AG04449 (cell line): ENCODE data around the gene PDE8A.

Experiments used
- CTCF ChIA-PET: fragments of 350-600 bp; formaldehyde crosslinking; extraction: SDS; loops from one replicate; lab custom pipeline; 2021; ENCODE audit warnings: antibody characterized with exemption; lab: Yijun Ruan, JAX
- POLR2A ChIA-PET: fragments of 400-600, 350-600 bp; formaldehyde crosslinking; extraction: SDS; loops from one replicate; lab custom pipeline; 2020; ENCODE audit warnings: antibody characterized with exemption, inconsistent platforms; lab: Yijun Ruan, JAX
- DNase-seq: peaks from one replicate; pipeline ENCODE4 v3.0.0-alpha.2; 2010; ENCODE audit warnings: low read depth, low spot score
- H3K4me3 ChIP-seq: 2 replicates; pipeline ENCODE4 v1.5.1; 2011; ENCODE audit warnings: low read depth, mild to moderate bottlenecking, control low read depth, low read length
- CTCF ChIP-seq: IDR thresholded peaks from one replicate; pipeline ENCODE4 v1.5.1; 2011; ENCODE audit warnings: mild to moderate bottlenecking, moderate library complexity, low read length, control low read depth, inconsistent platforms; ENCODE audit not compliant: insufficient read depth; ENCODE audit errors: missing control alignments

PDE8A gene

GRCh38 chr15:84975871-84976351 is 5.7 kb upstream of the PDE8A start:
- no peak for TF ChIP-seq CTCF
- ChIA-PET POLR2A (no interaction called here), CTCF (no interaction called here)
- DNase-seq: no peak
- H3K4me3 ChIP-seq: no peak overlapping the region

- ChIA-PET CTCF (no interaction called here), POLR2A (interaction anchor here (0.7 kb wide), 1 partner anchor 201 kb away, joined by 3 read pairs; no protein-coding TSS in a partner anchor)
- no peak overlapping the region for H3K4me3 ChIP-seq
- DNase-seq: no peak
- no peak for TF ChIP-seq CTCF
Observed at GRCh38 chr15:84976746-84977345, 4.8 kb upstream of the PDE8A start.

DNA sequence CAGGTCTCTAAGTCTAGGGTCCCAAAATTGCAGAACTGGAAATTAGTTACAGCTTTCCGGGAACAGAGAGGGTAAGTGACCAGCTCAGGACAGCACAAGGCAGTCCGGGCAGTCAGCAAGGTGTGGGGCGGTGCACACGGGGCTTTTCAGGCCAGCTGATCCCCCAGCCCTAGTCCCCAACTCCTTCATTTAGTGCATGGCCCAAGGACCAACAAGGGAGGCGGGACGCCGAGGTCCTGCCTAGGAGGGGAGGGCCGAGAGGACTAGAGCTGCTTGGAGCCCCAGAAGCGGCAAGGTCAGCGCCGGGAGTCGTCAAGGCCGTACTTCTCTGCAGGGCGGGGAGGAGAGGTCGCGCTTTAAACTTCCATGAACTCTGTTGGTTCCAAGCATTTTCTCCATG is 2.0 kb upstream of the PDE8A start:
- no peak overlapping the region for H3K4me3 ChIP-seq
- TF ChIP-seq CTCF: no peak
- POLR2A ChIA-PET: no interaction called here
- no peak for DNase-seq
- CTCF ChIA-PET: interaction anchor here (2.4 to 2.6 kb wide), 2 partner anchors 21 to 65 kb away, joined by 8 to 15 read pairs; no protein-coding TSS in a partner anchor

GRCh38 chr15:84980196-84981053 is 1.2 kb upstream of the PDE8A start:
- TF ChIP-seq CTCF: no peak
- ChIA-PET CTCF (interaction anchor here (0.8 to 2.6 kb wide), 6 partner anchors 9 to 64 kb away, joined by 3 to 15 read pairs (median 4); no protein-coding TSS in a partner anchor), POLR2A (interaction anchor here (0.7 to 1.7 kb wide), 9 partner anchors 9 to 62 kb away, joined by 3 to 8 read pairs (median 4); no protein-coding TSS in a partner anchor)
- peak overlapping the region; percentile 79 for H3K4me3 ChIP-seq
- peak; percentile 21 for DNase-seq

DNA sequence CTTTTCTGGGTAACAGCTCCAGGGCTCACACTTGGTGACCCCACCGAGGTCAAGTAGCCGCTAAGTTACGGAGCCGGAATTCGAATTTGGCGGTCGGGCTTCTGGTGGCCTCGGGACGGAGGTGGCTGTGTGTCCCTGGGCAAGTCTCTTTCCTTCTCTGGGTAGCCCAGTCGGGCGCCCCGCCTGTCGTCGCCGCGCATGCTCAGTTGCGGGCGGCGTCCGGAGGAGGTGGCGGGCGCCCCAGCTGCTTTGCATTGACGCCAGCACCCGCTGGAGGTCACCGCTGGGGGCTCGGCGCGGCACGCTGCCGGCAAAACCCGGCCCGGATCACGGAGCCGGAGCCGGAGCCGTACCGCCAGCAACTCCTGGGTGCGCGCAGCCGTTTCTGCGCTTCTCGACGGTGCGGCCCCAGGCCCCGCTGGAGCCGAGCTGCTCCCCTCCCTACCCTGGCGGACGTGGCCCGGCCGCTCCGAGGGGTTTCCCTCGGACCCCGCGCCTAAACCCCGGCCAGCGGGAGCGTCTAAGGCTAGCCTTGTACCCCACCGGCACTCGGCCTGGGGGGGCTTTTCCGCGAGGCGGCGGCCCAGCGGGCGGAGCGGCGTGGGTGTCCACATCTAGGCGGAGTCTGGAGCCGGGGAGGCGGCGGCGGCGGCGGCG is 474 bp upstream of the PDE8A start:
- TF ChIP-seq CTCF: peak; percentile 45
- ChIA-PET POLR2A (interaction anchor here (0.7 to 1.7 kb wide), 9 partner anchors 10 to 62 kb away, joined by 3 to 8 read pairs (median 4); no protein-coding TSS in a partner anchor), CTCF (interaction anchor here (0.6 to 2.6 kb wide), 7 partner anchors 9 to 64 kb away, joined by 3 to 15 read pairs (median 4); no protein-coding TSS in a partner anchor)
- H3K4me3 ChIP-seq: peak overlapping the region; percentile 79
- peak; percentile 63 for DNase-seq
